Measurements from ENCODE around the gene NUF2.
"Not testable (repeated sequence)": the region's sequence is repeated elsewhere in the genome, so short reads cannot be mapped to it uniquely, and the experiment has no call there.

Gene NUF2

DNA sequence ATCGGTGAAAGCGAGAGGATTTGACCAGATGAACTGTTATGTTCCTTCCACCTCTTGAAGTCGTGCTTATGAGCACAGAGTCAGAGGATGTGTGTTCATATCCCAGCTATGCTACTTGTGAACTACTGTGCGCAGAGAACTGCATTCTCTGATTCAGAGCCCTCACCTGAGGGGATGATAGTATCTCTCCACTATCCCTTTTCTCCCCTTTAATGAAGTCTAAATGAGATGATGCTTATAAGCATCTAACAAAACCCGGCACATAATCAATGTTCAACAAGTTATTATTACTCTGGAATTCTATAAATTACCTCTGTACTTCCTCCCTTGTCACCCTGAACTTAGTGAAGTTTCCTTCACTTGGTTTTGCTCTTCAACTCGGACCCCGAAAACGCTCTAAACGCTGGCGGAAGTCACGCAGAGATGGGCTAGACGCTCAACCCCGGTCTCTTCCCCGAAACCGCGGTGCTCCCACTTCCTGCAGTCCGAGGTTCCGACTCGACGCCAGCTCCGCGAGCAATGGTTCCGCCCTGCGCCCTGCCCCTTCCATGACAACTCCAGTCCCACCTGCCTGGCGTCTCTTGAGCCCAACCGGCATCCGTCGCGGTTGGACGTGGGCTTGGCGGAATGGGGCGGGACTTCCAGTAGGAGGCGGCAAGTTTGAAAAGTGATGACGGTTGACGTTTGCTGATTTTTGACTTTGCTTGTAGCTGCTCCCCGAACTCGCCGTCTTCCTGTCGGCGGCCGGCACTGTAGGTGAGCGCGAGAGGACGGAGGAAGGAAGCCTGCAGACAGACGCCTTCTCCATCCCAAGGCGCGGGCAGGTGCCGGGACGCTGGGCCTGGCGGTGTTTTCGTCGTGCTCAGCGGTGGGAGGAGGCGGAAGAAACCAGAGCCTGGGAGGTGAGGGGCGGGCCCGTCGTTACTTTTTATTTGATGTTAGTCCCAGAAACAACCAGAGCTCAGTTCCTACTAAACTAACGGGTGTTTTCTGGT, at the start of gene NUF2:
TSS of gene NUF2 (plus strand) at position 644 of the 995 bp plus-strand sequence. CDS start 4,098 bp downstream, outside the sequence.
- DNase-seq (ENCODE audit: low spot score) = peak; percentile 88
- TF ChIP-seq, protein P1, sequence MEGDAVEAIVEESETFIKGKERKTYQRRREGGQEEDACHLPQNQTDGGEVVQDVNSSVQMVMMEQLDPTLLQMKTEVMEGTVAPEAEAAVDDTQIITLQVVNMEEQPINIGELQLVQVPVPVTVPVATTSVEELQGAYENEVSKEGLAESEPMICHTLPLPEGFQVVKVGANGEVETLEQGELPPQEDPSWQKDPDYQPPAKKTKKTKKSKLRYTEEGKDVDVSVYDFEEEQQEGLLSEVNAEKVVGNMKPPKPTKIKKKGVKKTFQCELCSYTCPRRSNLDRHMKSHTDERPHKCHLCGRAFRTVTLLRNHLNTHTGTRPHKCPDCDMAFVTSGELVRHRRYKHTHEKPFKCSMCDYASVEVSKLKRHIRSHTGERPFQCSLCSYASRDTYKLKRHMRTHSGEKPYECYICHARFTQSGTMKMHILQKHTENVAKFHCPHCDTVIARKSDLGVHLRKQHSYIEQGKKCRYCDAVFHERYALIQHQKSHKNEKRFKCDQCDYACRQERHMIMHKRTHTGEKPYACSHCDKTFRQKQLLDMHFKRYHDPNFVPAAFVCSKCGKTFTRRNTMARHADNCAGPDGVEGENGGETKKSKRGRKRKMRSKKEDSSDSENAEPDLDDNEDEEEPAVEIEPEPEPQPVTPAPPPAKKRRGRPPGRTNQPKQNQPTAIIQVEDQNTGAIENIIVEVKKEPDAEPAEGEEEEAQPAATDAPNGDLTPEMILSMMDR (IDR thresholded peaks at IDR 0.05; ENCODE audit: extremely low read depth, insufficient read depth, missing control alignments) = no peak
- in situ Hi-C loops (cut with MboI; ENCODE audit: low pct_unique_long_range_greater_than_20kb, low sequenced_read_pairs, unreplicated experiment) = loop anchor here (25.0 kb wide), 2 partner anchors 259 to 459 kb away; partner anchors contain the start of genes CCDC190 and RGS4

DNA sequence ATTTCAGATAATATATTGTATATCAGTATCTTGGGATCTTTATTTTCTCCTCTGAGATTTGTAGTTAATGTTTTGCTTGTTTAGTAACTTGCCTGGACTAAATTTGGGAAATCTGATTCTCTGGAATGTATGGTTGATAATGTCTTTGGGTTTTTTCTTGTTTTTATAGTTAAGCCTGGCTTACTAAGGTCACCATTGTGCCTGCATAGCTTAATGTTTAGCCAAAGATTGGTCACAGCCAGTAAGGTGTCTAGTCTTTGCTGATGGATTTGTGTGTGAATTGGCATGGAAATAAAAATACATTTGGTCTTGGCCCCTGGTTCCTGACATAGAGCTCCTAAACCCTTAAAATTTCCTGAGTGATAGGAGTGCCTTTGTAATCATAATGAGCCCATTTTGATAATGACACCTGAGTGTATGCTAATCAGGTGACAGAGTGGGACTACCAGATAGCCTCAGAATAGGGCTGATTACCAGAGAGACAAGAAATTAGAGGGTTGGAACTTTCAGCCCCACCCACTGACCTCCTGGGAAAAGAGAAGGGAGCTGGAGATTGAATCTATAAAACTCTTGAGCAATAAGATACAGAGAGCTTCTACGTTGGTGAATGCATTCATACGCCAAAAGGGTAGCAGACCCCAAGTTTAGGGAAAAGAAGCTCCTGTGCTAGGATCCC, 47.9 kb upstream of the NUF2 start:
- TF ChIP-seq, protein P1 (IDR thresholded peaks at IDR 0.05; ENCODE audit: extremely low read depth, insufficient read depth, missing control alignments) = no peak
- DNase-seq (ENCODE audit: low spot score) = no peak
- in situ Hi-C loops (cut with MboI; ENCODE audit: low pct_unique_long_range_greater_than_20kb, low sequenced_read_pairs, unreplicated experiment) = no loop called here

DNA sequence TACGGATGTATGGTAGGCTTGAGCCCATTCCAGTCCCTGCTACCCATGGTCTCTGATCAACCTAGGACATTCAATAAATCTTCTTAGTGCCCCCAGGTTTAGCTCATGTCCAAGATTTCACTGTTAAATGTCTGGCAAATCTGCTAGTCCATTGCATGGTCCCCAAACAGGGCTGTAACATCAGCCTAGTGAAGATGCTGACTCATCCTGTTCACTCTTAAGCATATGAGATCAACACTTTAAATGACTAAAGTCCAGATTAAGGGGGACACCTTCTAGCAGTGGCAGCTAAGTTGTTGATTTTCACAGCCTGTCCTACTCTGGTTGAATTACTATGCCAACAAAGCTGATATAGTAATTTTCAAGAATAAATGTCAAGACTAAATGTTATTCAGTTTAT, 46.5 kb upstream of the NUF2 start:
- TF ChIP-seq, protein P1 (IDR thresholded peaks at IDR 0.05; ENCODE audit: extremely low read depth, insufficient read depth, missing control alignments) = no peak
- DNase-seq (ENCODE audit: low spot score) = no peak
- in situ Hi-C loops (cut with MboI; ENCODE audit: low pct_unique_long_range_greater_than_20kb, low sequenced_read_pairs, unreplicated experiment) = no loop called here

DNA sequence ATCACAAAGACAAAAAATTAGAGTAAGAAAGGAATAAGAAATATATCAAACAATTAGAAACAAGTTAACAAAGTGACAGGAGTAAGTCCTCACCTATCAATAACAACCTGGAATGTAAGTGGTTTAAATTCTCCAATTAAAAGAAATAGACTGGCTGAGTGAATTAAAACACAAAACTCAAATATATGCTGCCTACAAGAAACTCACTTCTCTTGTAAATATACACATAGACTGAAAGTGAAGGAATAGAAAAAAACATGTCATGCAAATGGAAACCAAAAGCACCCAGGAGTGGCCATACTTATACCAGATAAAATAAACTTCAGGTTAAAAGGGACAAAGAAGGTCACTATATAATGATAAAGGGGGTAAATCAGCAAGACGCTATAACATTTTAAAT, 43.2 kb upstream of the NUF2 start:
- DNase-seq (ENCODE audit: low spot score) = no peak
- in situ Hi-C loops (cut with MboI; ENCODE audit: low pct_unique_long_range_greater_than_20kb, low sequenced_read_pairs, unreplicated experiment) = no loop called here
- TF ChIP-seq, protein P1 (IDR thresholded peaks at IDR 0.05; ENCODE audit: extremely low read depth, insufficient read depth, missing control alignments) = no peak

DNA sequence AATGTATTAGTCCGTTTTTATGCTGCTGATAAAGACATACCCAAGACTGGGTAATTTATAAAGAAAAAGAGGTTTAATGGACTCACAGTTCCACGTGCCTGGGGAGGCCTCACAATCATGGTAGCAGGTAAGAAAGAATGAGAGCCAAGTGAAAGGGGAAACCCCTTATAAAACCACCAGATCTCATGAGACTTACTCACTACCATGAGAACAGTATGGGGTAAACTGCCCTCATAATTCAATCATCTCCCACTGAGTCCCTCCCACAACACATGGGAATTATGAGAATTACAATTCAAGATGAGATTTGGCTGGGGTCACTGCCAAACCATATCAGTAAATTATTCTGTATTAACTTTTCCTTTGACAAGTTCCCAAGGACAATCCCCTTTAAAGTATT, 36.9 kb upstream of the NUF2 start:
- in situ Hi-C loops (cut with MboI; ENCODE audit: low pct_unique_long_range_greater_than_20kb, low sequenced_read_pairs, unreplicated experiment); DNase-seq (ENCODE audit: low spot score): not testable (repeated sequence)

DNA sequence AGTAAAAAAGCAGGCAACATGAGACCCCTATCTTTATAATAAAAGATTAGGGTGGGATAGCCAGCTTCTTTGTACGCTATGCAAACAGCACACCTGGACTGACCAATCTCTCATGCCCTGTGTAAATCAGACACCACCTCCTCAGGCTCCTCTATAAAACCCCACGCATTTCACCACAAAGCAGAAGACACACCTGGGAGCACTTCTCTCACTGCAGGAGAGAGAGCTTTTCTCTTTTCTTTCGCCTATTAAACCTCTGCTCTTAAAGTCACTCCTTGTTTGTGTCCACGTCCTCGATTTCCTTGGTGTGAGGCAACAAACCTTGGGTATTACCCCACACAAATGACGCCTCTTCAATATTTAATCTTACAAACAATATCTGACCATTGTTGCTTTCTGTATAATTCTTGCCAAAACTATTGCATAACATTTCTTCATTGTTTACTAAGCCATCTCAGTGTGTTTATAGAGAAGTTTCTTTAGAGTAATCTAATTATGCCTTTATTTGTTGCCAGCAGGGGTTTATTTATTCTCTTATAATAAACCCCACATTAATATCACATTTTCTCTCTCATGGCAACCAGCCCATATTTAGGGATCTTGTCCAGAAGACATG, 31.6 kb upstream of the NUF2 start:
- DNase-seq (ENCODE audit: low spot score) = no peak
- in situ Hi-C loops (cut with MboI; ENCODE audit: low pct_unique_long_range_greater_than_20kb, low sequenced_read_pairs, unreplicated experiment) = no loop called here

More for the DNA sequence above, 31.6 kb upstream of the NUF2 start:
- TF ChIP-seq, protein P1 (IDR thresholded peaks at IDR 0.05; ENCODE audit: extremely low read depth, insufficient read depth, missing control alignments) = no peak
